ENCODE data around the gene CDK16. TPM values are rescaled to one million over a fixed set of nuclear protein-coding genes. Genes with fewer than 3 reads are reported as not detected.
A peak's percentile ranks its signal among the peaks of the same experiment; 100 is the strongest.

Gene CDK16
- total and polyA plus RNA-seq, 2 of the 13 experiments (the other 11 are each of a cell fraction or from before 2014, with no cell fraction given): 64.5 to 225 TPM

DNA sequence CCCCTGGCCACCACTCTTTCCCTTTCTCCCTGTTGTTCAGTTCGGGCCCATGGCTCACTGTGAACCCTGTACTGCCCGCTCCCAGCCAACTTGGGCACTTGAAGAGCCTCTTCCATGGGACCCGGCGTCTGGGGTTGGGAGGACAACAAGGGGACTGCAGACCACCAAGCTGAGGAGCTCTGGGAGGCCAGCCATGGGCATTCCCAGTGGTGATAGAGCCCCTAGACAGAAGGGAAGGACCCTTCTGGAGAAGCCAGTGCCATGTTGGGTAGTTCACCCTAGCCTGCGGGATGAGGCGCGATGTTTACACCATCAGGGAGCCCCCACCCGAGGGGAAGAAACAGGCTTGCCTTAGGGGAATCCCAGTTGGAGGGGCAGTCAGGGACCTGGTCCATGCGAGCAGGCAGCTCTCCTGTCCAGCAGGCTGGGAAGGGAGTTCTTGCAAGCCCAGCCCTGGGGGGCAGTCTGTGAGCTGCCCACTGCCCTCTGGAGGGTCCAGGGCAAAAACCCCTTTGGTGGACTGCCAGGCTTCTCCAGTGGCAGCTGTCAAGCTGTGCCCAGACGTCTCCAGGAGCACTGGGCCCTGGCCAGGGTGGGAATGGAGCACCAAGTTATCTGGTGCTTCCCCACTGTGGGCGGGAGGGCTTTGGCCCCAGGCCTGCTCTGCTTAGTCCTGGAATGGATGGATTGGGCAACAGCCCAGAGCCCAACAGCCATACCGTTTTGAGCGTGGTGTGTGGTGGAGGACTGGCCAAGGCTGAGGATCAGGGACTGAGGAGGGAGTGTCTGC is 48.6 kb upstream of the CDK16 start:
- peaks cover 3% of the 10 kb centered on the region for H3K4me1 ChIP-seq (ENCODE audit: insufficient read depth, low read length)
- DNase-seq (ENCODE audit: low spot score) (no peak), ATAC-seq (peak; percentile 28; the same call in 2 of the 3 replicates), FAIRE-seq (no peak)
- WGBS (ENCODE audit: low lambda C conversion rate): 93% methylated on average over 2 of the region's 13 CpGs
- ChIA-PET CTCF (ENCODE audit: low intra/inter-chr PET ratio, low total read pairs) (no interaction called here), POLR2A (no interaction called here)
- peaks cover 11 to 21% of the 10 kb centered on the region in 2 experiments; a peak in 4 of 5 replicates for H3K36me3 ChIP-seq (replicated peaks in 1 of 2; ENCODE audit: control insufficient read depth in 1 of 2, insufficient read depth in 2 of 2, low read length in 2 of 2)
- no peaks in the 10 kb centered on the region for H3K9me3 ChIP-seq (ENCODE audit: low read length)
- no TSS peak for BruUV-seq (replicated peaks)
- intact Hi-C loops (cut with micrococcal nuclease; ENCODE audit: unreplicated experiment): no loop called here
- H2AFZ ChIP-seq (ENCODE audit: low read length): no peak overlapping the region
- no peak overlapping the region for H3K9ac ChIP-seq (ENCODE audit: insufficient read depth, low read depth, low read length)
- H3K27ac ChIP-seq (ENCODE audit: extremely low read length, insufficient read depth, low read length): no peak overlapping the region
- no peaks in the 10 kb centered on the region for H3K27me3 ChIP-seq (ENCODE audit: control insufficient read depth in 1 of 2, insufficient read depth in 2 of 2, low read length in 2 of 2)
- H3K4me3 ChIP-seq (replicated peaks in 1 of 3; ENCODE audit: insufficient read depth in 1 of 3, low read depth in 2 of 3, low read length in 3 of 3): no peak overlapping the region
- H4K20me1 ChIP-seq (ENCODE audit: insufficient read depth, low read length): no peaks in the 10 kb centered on the region
- in situ Hi-C loops (cut with HindIII; ENCODE audit: extremely low pct_ligation_motif_present, low pct_unique_long_range_greater_than_20kb): no loop called here
- H3K79me2 ChIP-seq (ENCODE audit: insufficient read depth, low read length): peaks cover 7% of the 10 kb centered on the region
- no peak overlapping the region for H3K4me2 ChIP-seq (ENCODE audit: low read depth, low read length)
- no peak for TF ChIP-seq BCL6 (CRISPR knock-in tag; IDR thresholded peaks at IDR 0.05)
- TF ChIP-seq ZNF549 (CRISPR knock-in tag; IDR thresholded peaks at IDR 0.05): no peak
- TF ChIP-seq RBFOX2 (IDR thresholded peaks at IDR 0.05; ENCODE audit: low read depth, low read length): no peak
- TF ChIP-seq ZNF44 (CRISPR knock-in tag; IDR thresholded peaks at IDR 0.05): no peak
- TF ChIP-seq, protein P1, sequence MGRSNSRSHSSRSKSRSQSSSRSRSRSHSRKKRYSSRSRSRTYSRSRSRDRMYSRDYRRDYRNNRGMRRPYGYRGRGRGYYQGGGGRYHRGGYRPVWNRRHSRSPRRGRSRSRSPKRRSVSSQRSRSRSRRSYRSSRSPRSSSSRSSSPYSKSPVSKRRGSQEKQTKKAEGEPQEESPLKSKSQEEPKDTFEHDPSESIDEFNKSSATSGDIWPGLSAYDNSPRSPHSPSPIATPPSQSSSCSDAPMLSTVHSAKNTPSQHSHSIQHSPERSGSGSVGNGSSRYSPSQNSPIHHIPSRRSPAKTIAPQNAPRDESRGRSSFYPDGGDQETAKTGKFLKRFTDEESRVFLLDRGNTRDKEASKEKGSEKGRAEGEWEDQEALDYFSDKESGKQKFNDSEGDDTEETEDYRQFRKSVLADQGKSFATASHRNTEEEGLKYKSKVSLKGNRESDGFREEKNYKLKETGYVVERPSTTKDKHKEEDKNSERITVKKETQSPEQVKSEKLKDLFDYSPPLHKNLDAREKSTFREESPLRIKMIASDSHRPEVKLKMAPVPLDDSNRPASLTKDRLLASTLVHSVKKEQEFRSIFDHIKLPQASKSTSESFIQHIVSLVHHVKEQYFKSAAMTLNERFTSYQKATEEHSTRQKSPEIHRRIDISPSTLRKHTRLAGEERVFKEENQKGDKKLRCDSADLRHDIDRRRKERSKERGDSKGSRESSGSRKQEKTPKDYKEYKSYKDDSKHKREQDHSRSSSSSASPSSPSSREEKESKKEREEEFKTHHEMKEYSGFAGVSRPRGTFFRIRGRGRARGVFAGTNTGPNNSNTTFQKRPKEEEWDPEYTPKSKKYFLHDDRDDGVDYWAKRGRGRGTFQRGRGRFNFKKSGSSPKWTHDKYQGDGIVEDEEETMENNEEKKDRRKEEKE (IDR thresholded peaks at IDR 0.05): no peak
- TF ChIP-seq RXRB (CRISPR knock-in tag; IDR thresholded peaks at IDR 0.05; ENCODE audit: borderline replicate concordance): no peak
- TF ChIP-seq, protein P2, sequence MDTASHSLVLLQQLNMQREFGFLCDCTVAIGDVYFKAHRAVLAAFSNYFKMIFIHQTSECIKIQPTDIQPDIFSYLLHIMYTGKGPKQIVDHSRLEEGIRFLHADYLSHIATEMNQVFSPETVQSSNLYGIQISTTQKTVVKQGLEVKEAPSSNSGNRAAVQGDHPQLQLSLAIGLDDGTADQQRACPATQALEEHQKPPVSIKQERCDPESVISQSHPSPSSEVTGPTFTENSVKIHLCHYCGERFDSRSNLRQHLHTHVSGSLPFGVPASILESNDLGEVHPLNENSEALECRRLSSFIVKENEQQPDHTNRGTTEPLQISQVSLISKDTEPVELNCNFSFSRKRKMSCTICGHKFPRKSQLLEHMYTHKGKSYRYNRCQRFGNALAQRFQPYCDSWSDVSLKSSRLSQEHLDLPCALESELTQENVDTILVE (CRISPR knock-in tag; IDR thresholded peaks at IDR 0.05): no peak
- TF ChIP-seq ARNT2 (CRISPR knock-in tag; IDR thresholded peaks at IDR 0.05; ENCODE audit: low read depth): no peak
- TF ChIP-seq SETDB1 (CRISPR knock-in tag; IDR thresholded peaks at IDR 0.05; ENCODE audit: borderline replicate concordance): no peak
- TF ChIP-seq, protein P3, sequence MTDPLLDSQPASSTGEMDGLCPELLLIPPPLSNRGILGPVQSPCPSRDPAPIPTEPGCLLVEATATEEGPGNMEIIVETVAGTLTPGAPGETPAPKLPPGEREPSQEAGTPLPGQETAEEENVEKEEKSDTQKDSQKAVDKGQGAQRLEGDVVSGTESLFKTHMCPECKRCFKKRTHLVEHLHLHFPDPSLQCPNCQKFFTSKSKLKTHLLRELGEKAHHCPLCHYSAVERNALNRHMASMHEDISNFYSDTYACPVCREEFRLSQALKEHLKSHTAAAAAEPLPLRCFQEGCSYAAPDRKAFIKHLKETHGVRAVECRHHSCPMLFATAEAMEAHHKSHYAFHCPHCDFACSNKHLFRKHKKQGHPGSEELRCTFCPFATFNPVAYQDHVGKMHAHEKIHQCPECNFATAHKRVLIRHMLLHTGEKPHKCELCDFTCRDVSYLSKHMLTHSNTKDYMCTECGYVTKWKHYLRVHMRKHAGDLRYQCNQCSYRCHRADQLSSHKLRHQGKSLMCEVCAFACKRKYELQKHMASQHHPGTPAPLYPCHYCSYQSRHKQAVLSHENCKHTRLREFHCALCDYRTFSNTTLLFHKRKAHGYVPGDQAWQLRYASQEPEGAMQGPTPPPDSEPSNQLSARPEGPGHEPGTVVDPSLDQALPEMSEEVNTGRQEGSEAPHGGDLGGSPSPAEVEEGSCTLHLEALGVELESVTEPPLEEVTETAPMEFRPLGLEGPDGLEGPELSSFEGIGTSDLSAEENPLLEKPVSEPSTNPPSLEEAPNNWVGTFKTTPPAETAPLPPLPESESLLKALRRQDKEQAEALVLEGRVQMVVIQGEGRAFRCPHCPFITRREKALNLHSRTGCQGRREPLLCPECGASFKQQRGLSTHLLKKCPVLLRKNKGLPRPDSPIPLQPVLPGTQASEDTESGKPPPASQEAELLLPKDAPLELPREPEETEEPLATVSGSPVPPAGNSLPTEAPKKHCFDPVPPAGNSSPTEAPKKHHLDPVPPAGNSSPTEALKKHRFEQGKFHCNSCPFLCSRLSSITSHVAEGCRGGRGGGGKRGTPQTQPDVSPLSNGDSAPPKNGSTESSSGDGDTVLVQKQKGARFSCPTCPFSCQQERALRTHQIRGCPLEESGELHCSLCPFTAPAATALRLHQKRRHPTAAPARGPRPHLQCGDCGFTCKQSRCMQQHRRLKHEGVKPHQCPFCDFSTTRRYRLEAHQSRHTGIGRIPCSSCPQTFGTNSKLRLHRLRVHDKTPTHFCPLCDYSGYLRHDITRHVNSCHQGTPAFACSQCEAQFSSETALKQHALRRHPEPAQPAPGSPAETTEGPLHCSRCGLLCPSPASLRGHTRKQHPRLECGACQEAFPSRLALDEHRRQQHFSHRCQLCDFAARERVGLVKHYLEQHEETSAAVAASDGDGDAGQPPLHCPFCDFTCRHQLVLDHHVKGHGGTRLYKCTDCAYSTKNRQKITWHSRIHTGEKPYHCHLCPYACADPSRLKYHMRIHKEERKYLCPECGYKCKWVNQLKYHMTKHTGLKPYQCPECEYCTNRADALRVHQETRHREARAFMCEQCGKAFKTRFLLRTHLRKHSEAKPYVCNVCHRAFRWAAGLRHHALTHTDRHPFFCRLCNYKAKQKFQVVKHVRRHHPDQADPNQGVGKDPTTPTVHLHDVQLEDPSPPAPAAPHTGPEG (CRISPR knock-in tag; IDR thresholded peaks at IDR 0.05): no peak
- no peak for TF ChIP-seq ZFP1 (CRISPR knock-in tag; IDR thresholded peaks at IDR 0.05)
- TF ChIP-seq, protein P4, sequence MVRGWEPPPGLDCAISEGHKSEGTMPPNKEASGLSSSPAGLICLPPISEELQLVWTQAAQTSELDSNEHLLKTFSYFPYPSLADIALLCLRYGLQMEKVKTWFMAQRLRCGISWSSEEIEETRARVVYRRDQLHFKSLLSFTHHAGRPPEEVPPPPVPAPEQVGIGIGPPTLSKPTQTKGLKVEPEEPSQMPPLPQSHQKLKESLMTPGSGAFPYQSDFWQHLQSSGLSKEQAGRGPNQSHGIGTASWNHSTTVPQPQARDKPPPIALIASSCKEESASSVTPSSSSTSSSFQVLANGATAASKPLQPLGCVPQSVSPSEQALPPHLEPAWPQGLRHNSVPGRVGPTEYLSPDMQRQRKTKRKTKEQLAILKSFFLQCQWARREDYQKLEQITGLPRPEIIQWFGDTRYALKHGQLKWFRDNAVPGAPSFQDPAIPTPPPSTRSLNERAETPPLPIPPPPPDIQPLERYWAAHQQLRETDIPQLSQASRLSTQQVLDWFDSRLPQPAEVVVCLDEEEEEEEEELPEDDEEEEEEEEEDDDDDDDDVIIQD (CRISPR knock-in tag; IDR thresholded peaks at IDR 0.05; ENCODE audit: low read depth): no peak
- no peak for TF ChIP-seq POLR2A (IDR thresholded peaks at IDR 0.05; ENCODE audit: insufficient read depth in 1 of 2, low read depth in 2 of 2, low read length in 2 of 2)
- TF ChIP-seq NR2F2 (IDR thresholded peaks at IDR 0.05; ENCODE audit: borderline replicate concordance, low read depth): no peak

Data from HepG2 (cell line).